Medulla oblongata (tissue), 1 donor: Measurements from ENCODE around the gene KBTBD12.
"Not testable (repeated sequence)": the region's sequence is repeated elsewhere in the genome, so short reads cannot be mapped to it uniquely, and the experiment has no call there.

Experiments
- DNase-seq: peaks from one replicate; pipeline ENCODE4 v3.0.0-alpha.2; 2015; ENCODE audit errors: extremely low spot score

The KBTBD12 gene

GRCh38 chr3:127915115-127915936 lies at the start of gene KBTBD12:
Gene KBTBD12 (plus strand): TSS chr3:127915232. CDS start chr3:127923062, 7,830 bp downstream.
- no peak for DNase-seq

- DNase-seq: no peak
Measured at GRCh38 chr3:127865941-127866340, 49.1 kb upstream of the KBTBD12 start.

- no peak for DNase-seq
Measured at GRCh38 chr3:127867412-127867811, 47.6 kb upstream of the KBTBD12 start.

- DNase-seq: no peak
Measured at GRCh38 chr3:127867986-127868385, 47.0 kb upstream of the KBTBD12 start.

- no peak for DNase-seq
Measured at GRCh38 chr3:127870156-127870555, 44.9 kb upstream of the KBTBD12 start.

- not testable (repeated sequence) for DNase-seq
Measured at GRCh38 chr3:127874097-127874496, 40.9 kb upstream of the KBTBD12 start.

- no peak for DNase-seq
Measured at GRCh38 chr3:127881586-127881985, 33.4 kb upstream of the KBTBD12 start.

- DNase-seq: no peak
Measured at GRCh38 chr3:127884041-127884440, 31.0 kb upstream of the KBTBD12 start.

- no peak for DNase-seq
Measured at GRCh38 chr3:127886231-127886955, 28.6 kb upstream of the KBTBD12 start.

- no peak for DNase-seq
Measured at GRCh38 chr3:127886956-127887231, 28.1 kb upstream of the KBTBD12 start.

- DNase-seq: no peak
Measured at GRCh38 chr3:127887321-127887720, 27.7 kb upstream of the KBTBD12 start.

- no peak for DNase-seq
Measured at GRCh38 chr3:127888156-127888555, 26.9 kb upstream of the KBTBD12 start.

- no peak for DNase-seq
Measured at GRCh38 chr3:127888564-127889107, 26.4 kb upstream of the KBTBD12 start.

GRCh38 chr3:127889461-127889863 lies 25.6 kb upstream of the KBTBD12 start:
- DNase-seq: no peak

GRCh38 chr3:127889976-127890650 lies 24.9 kb upstream of the KBTBD12 start:
- DNase-seq: no peak

- DNase-seq: not testable (repeated sequence)
Measured at GRCh38 chr3:127890651-127891290, 24.3 kb upstream of the KBTBD12 start.

GRCh38 chr3:127894481-127894880 lies 20.6 kb upstream of the KBTBD12 start:
- no peak for DNase-seq

GRCh38 chr3:127899200-127899599 lies 15.8 kb upstream of the KBTBD12 start:
- no peak for DNase-seq

- DNase-seq: peak; percentile 74
Measured at GRCh38 chr3:127899766-127900165, 15.3 kb upstream of the KBTBD12 start.

- no peak for DNase-seq
Measured at GRCh38 chr3:127900536-127900935, 14.5 kb upstream of the KBTBD12 start.

GRCh38 chr3:127902486-127902885 lies 12.5 kb upstream of the KBTBD12 start:
- DNase-seq: no peak
